Type B pancreatic cell (in vitro differentiated cells): Measurements from ENCODE around the gene ZNF185. TPM values are rescaled to one million over a fixed set of nuclear protein-coding genes. Genes with fewer than 3 reads are reported as not detected.

ENCODE experiments used
- DNase-seq: peaks from one replicate; pipeline ENCODE4 v3.0.0; 2021; ENCODE audit warnings: mixed read lengths; ENCODE audit not compliant: unreplicated experiment; ENCODE audit errors: extremely low spot score
- H3K27ac Mint-ChIP-seq: 2 replicates; pipeline ENCODE4 v1.8.0; 2021; ENCODE audit warnings: mild to moderate bottlenecking, mixed read lengths
- H3K27me3 Mint-ChIP-seq: 2 replicates; pipeline ENCODE4 v1.8.0; 2021; ENCODE audit warnings: mixed read lengths
- H3K36me3 Mint-ChIP-seq: 2 replicates; pipeline ENCODE4 v1.8.0; 2021; ENCODE audit warnings: mixed read lengths
- H3K4me1 Mint-ChIP-seq: one replicate; pipeline ENCODE4 v1.8.0; 2021; ENCODE audit warnings: mixed read lengths; ENCODE audit not compliant: unreplicated experiment
- H3K4me3 Mint-ChIP-seq: 2 replicates; pipeline ENCODE4 v1.8.0; 2021; ENCODE audit warnings: mild to moderate bottlenecking, mixed read lengths
- H3K9me3 Mint-ChIP-seq: 2 replicates; pipeline ENCODE4 v1.8.0; 2021; ENCODE audit warnings: mixed read lengths
- total RNA-seq: library from RNA; stranded (reverse); gene quantifications from 2 replicates; pipeline ENCODE4 v1.2.1, GENCODE V29; 2021; ENCODE audit warnings: low replicate concordance
- TF ChIP-seq, protein P1 (sequence below): fragments of 200-600 bp; sonication (generic); conservative IDR thresholded peaks from 2 replicates; pipeline ENCODE4 v1.5.0; 2021; ENCODE audit warnings: antibody characterized with exemption, mild to moderate bottlenecking

Gene ZNF185
- total RNA-seq, 1 donor from 2014 or later = 45.4 TPM

DNA sequence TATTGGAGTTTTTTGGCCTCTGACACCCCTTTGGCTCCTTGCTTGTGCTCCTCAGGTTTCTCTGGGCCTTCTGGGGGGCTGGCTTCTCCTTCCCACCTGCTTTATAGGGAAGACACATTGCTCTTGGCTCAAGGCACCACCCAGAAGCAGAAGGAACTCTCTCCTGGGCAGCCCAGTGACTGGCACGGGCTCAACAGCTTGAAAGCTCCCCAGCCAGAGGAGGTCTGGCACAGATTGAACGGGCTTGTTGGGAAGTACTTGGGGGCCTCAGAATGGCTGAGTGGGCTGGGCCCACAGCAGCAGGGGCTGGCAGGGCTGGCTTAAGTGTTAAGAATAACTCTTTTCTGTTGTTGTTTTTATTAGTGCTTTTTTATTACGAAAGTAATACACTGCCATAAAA is 11.2 kb upstream of the ZNF185 start:
- Mint-ChIP-seq H3K27me3 (peaks cover 5% of the 10 kb centered on the region), H3K4me3 (no peak overlapping the region), H3K4me1 (no peaks in the 10 kb centered on the region), H3K9me3 (no peaks in the 10 kb centered on the region), H3K27ac (no peak overlapping the region), H3K36me3 (no peaks in the 10 kb centered on the region)
- TF ChIP-seq, protein P1, sequence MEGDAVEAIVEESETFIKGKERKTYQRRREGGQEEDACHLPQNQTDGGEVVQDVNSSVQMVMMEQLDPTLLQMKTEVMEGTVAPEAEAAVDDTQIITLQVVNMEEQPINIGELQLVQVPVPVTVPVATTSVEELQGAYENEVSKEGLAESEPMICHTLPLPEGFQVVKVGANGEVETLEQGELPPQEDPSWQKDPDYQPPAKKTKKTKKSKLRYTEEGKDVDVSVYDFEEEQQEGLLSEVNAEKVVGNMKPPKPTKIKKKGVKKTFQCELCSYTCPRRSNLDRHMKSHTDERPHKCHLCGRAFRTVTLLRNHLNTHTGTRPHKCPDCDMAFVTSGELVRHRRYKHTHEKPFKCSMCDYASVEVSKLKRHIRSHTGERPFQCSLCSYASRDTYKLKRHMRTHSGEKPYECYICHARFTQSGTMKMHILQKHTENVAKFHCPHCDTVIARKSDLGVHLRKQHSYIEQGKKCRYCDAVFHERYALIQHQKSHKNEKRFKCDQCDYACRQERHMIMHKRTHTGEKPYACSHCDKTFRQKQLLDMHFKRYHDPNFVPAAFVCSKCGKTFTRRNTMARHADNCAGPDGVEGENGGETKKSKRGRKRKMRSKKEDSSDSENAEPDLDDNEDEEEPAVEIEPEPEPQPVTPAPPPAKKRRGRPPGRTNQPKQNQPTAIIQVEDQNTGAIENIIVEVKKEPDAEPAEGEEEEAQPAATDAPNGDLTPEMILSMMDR = no peak
- DNase-seq = no peak

DNA sequence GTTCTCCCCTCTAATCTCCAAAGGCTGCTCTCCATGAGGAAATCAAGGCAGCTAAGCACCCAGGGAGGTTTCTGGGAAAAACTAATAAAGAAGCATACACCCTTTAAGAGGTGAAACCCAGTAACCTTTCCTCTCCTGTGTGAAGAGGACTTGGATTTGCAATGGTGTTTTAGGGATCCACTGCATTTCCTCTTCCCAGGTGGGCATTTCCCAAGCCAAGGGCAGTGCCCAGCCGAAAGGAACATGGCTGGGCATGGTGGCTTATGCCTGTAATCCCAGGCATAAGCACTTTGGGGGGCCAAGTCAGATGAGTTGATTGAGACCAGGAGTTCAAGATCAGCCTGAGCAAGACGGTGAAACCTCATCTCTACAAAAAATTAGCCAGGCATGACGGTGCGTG is 5.4 kb upstream of the ZNF185 start:
- H3K27ac Mint-ChIP-seq = no peak overlapping the region
- peaks cover 5% of the 10 kb centered on the region for H3K27me3 Mint-ChIP-seq
- DNase-seq = no peak
- no peaks in the 10 kb centered on the region for H3K36me3 Mint-ChIP-seq
- TF ChIP-seq, protein P1 = no peak
- H3K4me3 Mint-ChIP-seq = no peak overlapping the region
- H3K4me1 Mint-ChIP-seq = peaks cover 5% of the 10 kb centered on the region
- H3K9me3 Mint-ChIP-seq = no peaks in the 10 kb centered on the region

DNA sequence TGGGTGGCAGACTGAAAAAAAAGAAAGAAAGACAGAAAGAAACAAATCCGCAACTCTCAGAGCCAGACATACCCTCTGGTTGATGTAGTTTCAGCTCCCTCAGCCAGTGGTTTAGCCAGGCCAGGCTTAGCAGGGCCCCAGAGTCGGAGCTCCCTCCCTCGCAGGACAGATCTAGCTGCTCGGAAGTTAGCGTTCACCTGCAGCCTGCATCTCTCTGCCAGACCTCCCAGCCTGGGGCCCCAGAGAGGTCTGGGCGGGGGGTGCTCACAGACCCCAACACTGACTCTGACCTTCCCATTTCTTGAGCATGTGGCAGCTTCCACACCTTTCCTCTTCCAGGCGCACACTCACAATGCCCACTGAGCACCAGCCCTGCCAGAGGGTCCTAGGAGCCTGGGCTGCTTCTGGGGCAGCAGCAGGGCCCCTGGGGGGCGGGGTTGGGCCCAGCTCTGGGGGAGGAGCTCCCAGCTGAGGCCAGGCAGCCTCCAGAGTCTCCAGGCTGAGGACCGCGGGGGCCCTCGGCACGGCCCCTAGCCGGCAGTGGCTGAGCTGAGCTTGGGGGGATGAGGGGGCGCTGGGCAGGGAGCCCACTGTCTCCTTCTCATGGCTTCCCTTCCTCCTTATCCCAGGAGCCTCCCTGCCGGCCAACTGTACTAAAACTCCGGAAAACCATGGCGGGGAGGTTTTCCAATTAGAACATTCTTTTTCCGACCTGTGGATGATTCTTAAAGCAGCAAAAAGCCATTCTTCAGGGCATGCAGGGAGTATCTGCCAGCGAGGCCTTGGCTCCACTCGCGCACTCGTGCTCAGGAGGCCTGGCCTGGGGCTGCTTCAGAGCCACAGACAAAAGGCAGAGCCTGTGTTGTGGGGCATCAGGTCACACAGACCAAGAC is 4.6 kb upstream of the ZNF185 start:
- peaks cover 5% of the 10 kb centered on the region for H3K27me3 Mint-ChIP-seq
- no peak overlapping the region for H3K4me3 Mint-ChIP-seq
- H3K27ac Mint-ChIP-seq = no peak overlapping the region
- peaks cover 5% of the 10 kb centered on the region for H3K4me1 Mint-ChIP-seq
- TF ChIP-seq, protein P1 = no peak
- DNase-seq = no peak
- H3K9me3 Mint-ChIP-seq = no peaks in the 10 kb centered on the region
- no peaks in the 10 kb centered on the region for H3K36me3 Mint-ChIP-seq

DNA sequence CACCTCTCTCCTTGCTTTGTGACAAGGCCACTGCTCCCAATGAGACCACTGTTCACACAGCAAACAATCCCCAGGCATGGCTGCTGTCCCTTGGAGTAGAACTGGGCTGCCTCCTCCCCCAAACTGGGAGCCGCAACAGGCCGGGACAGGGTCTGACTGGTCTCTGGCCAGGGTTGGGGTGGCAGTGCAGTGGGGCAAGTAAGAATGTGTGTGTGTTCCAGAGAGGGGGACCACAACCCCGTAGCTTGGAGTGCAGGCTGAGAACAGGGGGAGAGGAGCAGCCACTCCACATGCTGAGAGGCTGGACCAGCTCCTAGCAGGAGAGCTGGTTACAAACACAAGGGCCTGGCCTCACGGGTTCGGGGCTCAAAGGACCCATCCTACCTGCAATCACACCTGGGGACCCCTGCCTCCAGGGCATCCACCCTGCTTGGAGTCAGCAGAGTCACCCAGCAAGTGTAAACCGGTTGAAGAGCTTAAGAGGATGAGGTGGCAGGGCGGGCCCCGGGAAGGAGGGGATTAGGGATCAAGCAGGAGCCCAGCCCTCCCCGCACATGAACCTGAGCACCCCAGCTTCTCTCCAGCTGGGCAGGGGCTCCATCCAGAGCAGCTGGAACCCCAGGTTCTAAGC is 3.8 kb upstream of the ZNF185 start:
- H3K36me3 Mint-ChIP-seq = no peaks in the 10 kb centered on the region

DNA sequence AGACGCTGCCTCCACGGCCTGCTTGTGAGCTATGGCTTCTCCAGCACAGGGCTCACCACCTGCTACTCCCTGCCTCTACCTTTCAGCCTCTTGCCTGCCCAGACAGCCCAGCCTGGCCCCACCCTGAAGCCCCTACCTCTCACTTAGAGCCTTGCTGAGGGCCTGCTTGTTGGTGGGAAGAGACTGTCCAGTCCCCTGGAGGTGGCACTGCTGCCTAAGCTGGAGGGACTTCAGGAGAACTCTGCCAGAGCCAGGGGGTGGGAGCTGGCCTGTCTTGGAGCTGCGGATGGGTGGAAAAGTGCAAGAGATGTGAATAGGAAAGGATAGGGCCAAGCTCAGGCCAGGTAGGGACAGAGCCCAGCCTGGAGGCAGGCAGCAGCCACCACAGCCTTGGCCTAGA is 2.7 kb upstream of the ZNF185 start:
- peaks cover 5% of the 10 kb centered on the region for H3K27me3 Mint-ChIP-seq
- TF ChIP-seq, protein P1 = no peak
- H3K4me3 Mint-ChIP-seq = peak overlapping the region; percentile 68
- no peaks in the 10 kb centered on the region for H3K36me3 Mint-ChIP-seq
- H3K27ac Mint-ChIP-seq = peak overlapping the region; percentile 92
- DNase-seq = no peak
- H3K4me1 Mint-ChIP-seq = peaks cover 5% of the 10 kb centered on the region
- no peaks in the 10 kb centered on the region for H3K9me3 Mint-ChIP-seq

More for the DNA sequence above, 3.8 kb upstream of the ZNF185 start:
- DNase-seq = no peak
- Mint-ChIP-seq H3K27ac (no peak overlapping the region), H3K9me3 (no peaks in the 10 kb centered on the region), H3K4me1 (peaks cover 5% of the 10 kb centered on the region), H3K27me3 (peaks cover 5% of the 10 kb centered on the region), H3K4me3 (no peak overlapping the region)
- TF ChIP-seq, protein P1 = no peak
